Measurements from ENCODE around the gene CCDC183. TPM values are rescaled to one million over a fixed set of nuclear protein-coding genes. Genes with fewer than 3 reads are reported as not detected.

Gene CCDC183
- total RNA-seq, 1 donor from 2014 or later: not detected

DNA sequence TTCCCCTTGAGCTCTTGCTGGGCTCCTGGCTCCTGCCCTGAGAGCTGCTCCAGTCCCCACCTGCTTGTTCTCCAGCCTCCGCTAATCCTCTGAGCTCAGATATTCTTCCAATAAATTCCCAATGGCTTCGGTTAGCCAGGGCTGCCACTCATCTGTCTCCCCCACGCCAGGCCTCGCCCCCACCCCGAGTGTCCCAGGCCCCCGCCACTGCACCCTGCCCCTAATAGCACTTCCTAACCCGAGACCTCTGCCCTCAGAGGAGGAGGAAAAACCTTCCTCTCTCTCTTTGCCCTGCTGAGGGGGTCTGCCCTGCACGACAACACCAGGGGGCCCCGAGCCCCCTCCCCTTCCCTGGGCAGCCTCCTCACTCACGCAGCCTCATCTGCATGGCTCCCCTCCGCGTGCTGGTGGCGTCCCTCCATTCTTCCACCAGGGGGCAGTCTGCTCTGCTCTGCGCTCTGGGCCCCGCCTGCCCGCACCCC, 26.4 kb upstream of the CCDC183 start:
- H3K36me3 Mint-ChIP-seq (ENCODE audit: low read depth): no peaks in the 10 kb centered on the region
- no peak overlapping the region for H3K27ac Mint-ChIP-seq
- intact Hi-C loops (cut with micrococcal nuclease): no loop called here
- no peak for DNase-seq
- TF ChIP-seq, protein P1, sequence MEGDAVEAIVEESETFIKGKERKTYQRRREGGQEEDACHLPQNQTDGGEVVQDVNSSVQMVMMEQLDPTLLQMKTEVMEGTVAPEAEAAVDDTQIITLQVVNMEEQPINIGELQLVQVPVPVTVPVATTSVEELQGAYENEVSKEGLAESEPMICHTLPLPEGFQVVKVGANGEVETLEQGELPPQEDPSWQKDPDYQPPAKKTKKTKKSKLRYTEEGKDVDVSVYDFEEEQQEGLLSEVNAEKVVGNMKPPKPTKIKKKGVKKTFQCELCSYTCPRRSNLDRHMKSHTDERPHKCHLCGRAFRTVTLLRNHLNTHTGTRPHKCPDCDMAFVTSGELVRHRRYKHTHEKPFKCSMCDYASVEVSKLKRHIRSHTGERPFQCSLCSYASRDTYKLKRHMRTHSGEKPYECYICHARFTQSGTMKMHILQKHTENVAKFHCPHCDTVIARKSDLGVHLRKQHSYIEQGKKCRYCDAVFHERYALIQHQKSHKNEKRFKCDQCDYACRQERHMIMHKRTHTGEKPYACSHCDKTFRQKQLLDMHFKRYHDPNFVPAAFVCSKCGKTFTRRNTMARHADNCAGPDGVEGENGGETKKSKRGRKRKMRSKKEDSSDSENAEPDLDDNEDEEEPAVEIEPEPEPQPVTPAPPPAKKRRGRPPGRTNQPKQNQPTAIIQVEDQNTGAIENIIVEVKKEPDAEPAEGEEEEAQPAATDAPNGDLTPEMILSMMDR (IDR thresholded peaks at IDR 0.05): no peak
- H3K4me3 Mint-ChIP-seq: no peak overlapping the region
- peaks cover 40% of the 10 kb centered on the region for H3K4me1 Mint-ChIP-seq
- POLR2A ChIA-PET: no interaction called here
- H3K27me3 Mint-ChIP-seq: peaks cover 1% of the 10 kb centered on the region
- no peak for ATAC-seq (ENCODE audit: low read depth)
- peaks cover 4% of the 10 kb centered on the region for H3K9me3 Mint-ChIP-seq
- CTCF ChIA-PET: interaction anchor here (1.5 kb wide), 1 partner anchor 14 kb away, joined by 3 read pairs; no protein-coding TSS in a partner anchor

DNA sequence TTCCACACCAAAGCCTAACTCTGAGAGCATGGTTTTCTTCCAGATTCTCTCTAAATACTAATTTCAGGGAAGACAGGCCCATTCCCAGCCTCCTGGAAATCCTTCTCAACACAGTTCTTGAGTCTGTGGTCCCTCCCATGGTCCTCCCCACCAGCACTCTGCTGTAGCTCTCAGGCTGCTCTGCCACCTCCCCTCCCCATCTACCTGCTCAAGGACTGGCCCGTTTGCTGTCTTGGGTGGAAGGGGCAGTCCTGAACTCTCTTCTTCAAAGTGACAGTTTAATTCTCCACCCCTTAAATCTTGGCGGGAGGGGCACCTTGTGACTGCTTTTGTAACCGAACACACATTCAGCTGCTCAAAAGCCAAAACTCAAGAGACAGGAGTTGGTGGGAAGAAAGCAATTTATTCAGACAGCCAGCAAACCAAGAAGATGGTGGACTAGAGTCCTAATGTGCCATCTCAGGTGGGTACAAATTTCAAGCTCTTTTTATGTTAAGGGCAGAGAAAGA, 24.2 kb upstream of the CCDC183 start:
- ATAC-seq (ENCODE audit: low read depth) (no peak), DNase-seq (no peak)
- TF ChIP-seq, protein P1 (IDR thresholded peaks at IDR 0.05): no peak
- peaks cover 3% of the 10 kb centered on the region for H3K27me3 Mint-ChIP-seq
- CTCF ChIA-PET: interaction anchor here (1.3 kb wide), 1 partner anchor 257 kb away, joined by 3 read pairs; no protein-coding TSS in a partner anchor
- no peaks in the 10 kb centered on the region for H3K36me3 Mint-ChIP-seq (ENCODE audit: low read depth)
- peaks cover 4% of the 10 kb centered on the region for H3K9me3 Mint-ChIP-seq
- intact Hi-C loops (cut with micrococcal nuclease): no loop called here
- peaks cover 24% of the 10 kb centered on the region for H3K4me1 Mint-ChIP-seq
- POLR2A ChIA-PET: no interaction called here
- no peak overlapping the region for H3K4me3 Mint-ChIP-seq
- H3K27ac Mint-ChIP-seq: no peak overlapping the region

GRCh38 chr9:136773386-136774044, 22.6 kb upstream of the CCDC183 start:
- ChIA-PET CTCF (no interaction called here), POLR2A (interaction anchor here (1.0 kb wide), 1 partner anchor 467 kb away, joined by 3 read pairs; the partner anchor contains the start of gene TUBB4B)
- H3K27ac Mint-ChIP-seq: no peak overlapping the region
- peaks cover 13% of the 10 kb centered on the region for H3K4me1 Mint-ChIP-seq
- H3K9me3 Mint-ChIP-seq: peaks cover 4% of the 10 kb centered on the region
- ATAC-seq (ENCODE audit: low read depth) (peak; percentile 80), DNase-seq (no peak)
- intact Hi-C loops (cut with micrococcal nuclease): no loop called here
- TF ChIP-seq, protein P1 (IDR thresholded peaks at IDR 0.05): no peak
- no peak overlapping the region for H3K4me3 Mint-ChIP-seq
- no peaks in the 10 kb centered on the region for H3K36me3 Mint-ChIP-seq (ENCODE audit: low read depth)
- peaks cover 12% of the 10 kb centered on the region for H3K27me3 Mint-ChIP-seq

GRCh38 chr9:136774416-136775045, 21.6 kb upstream of the CCDC183 start:
- no peak overlapping the region for H3K27ac Mint-ChIP-seq
- peaks cover 13% of the 10 kb centered on the region for H3K4me1 Mint-ChIP-seq
- intact Hi-C loops (cut with micrococcal nuclease): no loop called here
- ChIA-PET CTCF (no interaction called here), POLR2A (no interaction called here)
- TF ChIP-seq, protein P1 (IDR thresholded peaks at IDR 0.05): no peak
- no peaks in the 10 kb centered on the region for H3K36me3 Mint-ChIP-seq (ENCODE audit: low read depth)
- peaks cover 19% of the 10 kb centered on the region for H3K27me3 Mint-ChIP-seq
- DNase-seq (no peak), ATAC-seq (ENCODE audit: low read depth) (no peak)
- no peak overlapping the region for H3K4me3 Mint-ChIP-seq
- peaks cover 4% of the 10 kb centered on the region for H3K9me3 Mint-ChIP-seq

DNA sequence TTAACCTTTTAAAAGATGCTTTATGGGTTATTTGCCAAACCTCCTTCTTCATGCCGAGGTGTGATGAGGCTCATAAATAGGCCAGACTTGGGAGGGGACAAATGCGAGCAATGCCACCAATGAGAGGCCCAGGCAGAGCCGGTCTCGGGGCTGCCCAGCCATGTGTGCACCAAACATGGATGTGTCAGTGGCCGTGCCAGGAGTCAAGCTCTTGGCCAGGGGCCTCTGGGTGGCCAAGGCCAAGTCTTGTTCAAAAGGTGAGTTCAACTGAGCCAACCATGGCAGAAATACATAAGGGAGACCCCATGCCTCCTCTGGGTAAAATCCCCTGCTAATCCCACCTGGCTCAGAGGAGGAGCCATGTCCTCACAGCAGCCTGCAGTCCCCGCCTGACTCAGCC, 20.9 kb upstream of the CCDC183 start:
- TF ChIP-seq, protein P1 (IDR thresholded peaks at IDR 0.05): no peak
- ATAC-seq (ENCODE audit: low read depth) (no peak), DNase-seq (no peak)
- Mint-ChIP-seq H3K4me3 (no peak overlapping the region), H3K4me1 (peaks cover 10% of the 10 kb centered on the region), H3K36me3 (ENCODE audit: low read depth) (no peaks in the 10 kb centered on the region), H3K27me3 (peaks cover 19% of the 10 kb centered on the region), H3K9me3 (peaks cover 4% of the 10 kb centered on the region), H3K27ac (no peak overlapping the region)
- intact Hi-C loops (cut with micrococcal nuclease): no loop called here
- POLR2A ChIA-PET: no interaction called here
- CTCF ChIA-PET: no interaction called here
